HCT116 (cell line): Measurements from ENCODE around the gene CGNL1.

Experiments
- FOSL1 ChIP-seq: IDR thresholded peaks from 2 replicates; pipeline ENCODE4 v1.6.1; 2012; ENCODE audit warnings: low read depth
- POLR2A ChIP-seq: IDR thresholded peaks from 2 replicates; pipeline ENCODE4 v1.7.0; 2011; ENCODE audit warnings: borderline replicate concordance; ENCODE audit not compliant: insufficient read depth, insufficient read length; ENCODE audit errors: extremely low read depth
- YY1 ChIP-seq: IDR thresholded peaks from 2 replicates; pipeline ENCODE4 v1.6.1; 2011; ENCODE audit warnings: low read length, low read depth, moderate library complexity, mild to moderate bottlenecking; ENCODE audit not compliant: insufficient replicate concordance; ENCODE audit errors: extremely low read depth
- TF ChIP-seq, protein P1 (sequence below), 3 experiments: fragments of 200-600 bp in 1 of 3; sonication (generic) in 1 of 3; IDR thresholded peaks in 2 of 3; conservative IDR thresholded peaks in 1 of 3; 2 replicates each; pipeline ENCODE4 v1.5.1; 2012 to 2017; ENCODE audit warnings: low read depth in 2 of 3, low read length in 2 of 3, antibody characterized with exemption in 1 of 3, borderline replicate concordance in 1 of 3, control low read depth in 1 of 3, mild to moderate bottlenecking in 1 of 3, mixed read lengths in 1 of 3, mixed run types in 1 of 3, moderate library complexity in 1 of 3; ENCODE audit not compliant: insufficient read depth in 1 of 3

DNA sequence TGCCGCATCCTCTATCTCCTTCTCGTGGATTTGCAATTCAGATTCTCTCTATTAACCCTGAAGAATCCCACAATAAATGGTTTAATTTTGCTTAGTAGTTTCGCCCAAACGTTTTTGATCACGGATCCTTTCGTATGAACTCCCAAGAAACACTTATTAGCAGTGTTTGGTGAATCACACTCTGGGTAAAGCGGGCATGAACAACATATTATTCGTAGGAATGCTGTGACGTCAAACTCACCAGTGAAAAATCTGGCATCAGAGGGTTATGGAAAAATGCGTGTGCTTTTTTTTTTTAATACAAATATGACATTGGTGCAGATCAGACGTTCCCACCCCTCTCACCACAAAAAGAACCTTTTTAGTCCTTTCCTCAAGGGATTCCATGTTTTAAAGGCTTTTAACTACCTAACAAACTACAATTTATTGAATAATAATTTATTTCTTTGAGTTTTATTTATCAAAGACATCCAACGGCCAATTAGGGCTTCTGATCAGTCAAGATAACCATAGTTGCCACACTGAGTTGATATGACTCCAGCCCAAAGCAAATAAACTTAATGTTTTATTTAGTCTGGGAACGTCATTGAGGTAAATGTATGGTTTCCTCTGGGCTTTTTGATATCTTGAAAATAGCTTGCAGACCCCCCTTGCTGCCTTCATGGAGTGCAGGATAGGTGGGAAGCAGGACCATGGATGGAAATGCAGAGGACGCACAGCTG, 45.5 kb upstream of the CGNL1 start:
- TF ChIP-seq POLR2A, result no peak
- no peak for TF ChIP-seq FOSL1
- TF ChIP-seq, protein P1, sequence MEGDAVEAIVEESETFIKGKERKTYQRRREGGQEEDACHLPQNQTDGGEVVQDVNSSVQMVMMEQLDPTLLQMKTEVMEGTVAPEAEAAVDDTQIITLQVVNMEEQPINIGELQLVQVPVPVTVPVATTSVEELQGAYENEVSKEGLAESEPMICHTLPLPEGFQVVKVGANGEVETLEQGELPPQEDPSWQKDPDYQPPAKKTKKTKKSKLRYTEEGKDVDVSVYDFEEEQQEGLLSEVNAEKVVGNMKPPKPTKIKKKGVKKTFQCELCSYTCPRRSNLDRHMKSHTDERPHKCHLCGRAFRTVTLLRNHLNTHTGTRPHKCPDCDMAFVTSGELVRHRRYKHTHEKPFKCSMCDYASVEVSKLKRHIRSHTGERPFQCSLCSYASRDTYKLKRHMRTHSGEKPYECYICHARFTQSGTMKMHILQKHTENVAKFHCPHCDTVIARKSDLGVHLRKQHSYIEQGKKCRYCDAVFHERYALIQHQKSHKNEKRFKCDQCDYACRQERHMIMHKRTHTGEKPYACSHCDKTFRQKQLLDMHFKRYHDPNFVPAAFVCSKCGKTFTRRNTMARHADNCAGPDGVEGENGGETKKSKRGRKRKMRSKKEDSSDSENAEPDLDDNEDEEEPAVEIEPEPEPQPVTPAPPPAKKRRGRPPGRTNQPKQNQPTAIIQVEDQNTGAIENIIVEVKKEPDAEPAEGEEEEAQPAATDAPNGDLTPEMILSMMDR (IDR thresholded peaks at IDR 0.05 in 2 of 3, conservative IDR thresholded peaks at IDR 0.05 in 1 of 3; ENCODE audit: borderline replicate concordance in 1 of 3, insufficient read depth in 1 of 3, low read depth in 2 of 3, low read length in 2 of 3), result no peak
- TF ChIP-seq YY1, result no peak
